Activated CD4-positive, alpha-beta memory T cell treated with anti-CD3 and anti-CD28 coated beads, Interleukin-2, amount 10 ng/mL, durations not matched to agents 7 days and 5 days (primary cell): ENCODE results near the gene LDLRAD4. TPM values are rescaled to one million over a fixed set of nuclear protein-coding genes. Genes with fewer than 3 reads are reported as not detected.
"Not testable (repeated sequence)": the region's sequence is repeated elsewhere in the genome, so short reads cannot be mapped to it uniquely, and the experiment has no call there.

Experiments
- CTCF ChIA-PET: fragments of 350-600 bp; sonication (Branson Sonifier 250); formaldehyde crosslinking; loops from one replicate; lab custom pipeline; 2021; ENCODE audit warnings: antibody characterized with exemption, inconsistent platforms; lab: Charles Lee
- POLR2A ChIA-PET: fragments of 350-600 bp; sonication (Branson Sonifier 250); formaldehyde crosslinking; loops from one replicate; lab custom pipeline; 2021; ENCODE audit warnings: antibody characterized with exemption; lab: Charles Lee
- DNase-seq: peaks from one replicate; pipeline ENCODE4 v3.0.0-alpha.2; 2020
- H3K27ac Mint-ChIP-seq: one replicate; pipeline ENCODE4 v1.8.0; 2021; ENCODE audit warnings: mild to moderate bottlenecking, mixed read lengths
- H3K27me3 Mint-ChIP-seq: one replicate; pipeline ENCODE4 v1.8.0; 2021; ENCODE audit warnings: mixed read lengths
- H3K36me3 Mint-ChIP-seq: one replicate; pipeline ENCODE4 v1.8.0; 2021; ENCODE audit warnings: low read depth, mixed read lengths
- H3K4me1 Mint-ChIP-seq: one replicate; pipeline ENCODE4 v1.8.0; 2021; ENCODE audit warnings: mixed read lengths
- H3K4me3 Mint-ChIP-seq: one replicate; pipeline ENCODE4 v1.8.0; 2021; ENCODE audit warnings: mild to moderate bottlenecking, mixed read lengths
- H3K9me3 Mint-ChIP-seq: one replicate; pipeline ENCODE4 v1.8.0; 2021; ENCODE audit warnings: mixed read lengths
- total RNA-seq, 2 experiments: library from RNA; stranded (reverse); gene quantifications; one replicate each; pipeline ENCODE4 v1.2.3, GENCODE V29; 2021

The LDLRAD4 gene
- total RNA-seq, 2 experiments from 2014 or later: 19.1 to 22.4 TPM

- no peak for DNase-seq
Measured at GRCh38 chr18:13680612-13681011, 462.1 kb downstream of the LDLRAD4 start.

GRCh38 chr18:13681701-13682100 is 463.1 kb downstream of the LDLRAD4 start:
- POLR2A ChIA-PET: no interaction called here
- no peak for DNase-seq

More at GRCh38 chr18:13680612-13681011, 462.1 kb downstream of the LDLRAD4 start:
- Mint-ChIP-seq H3K36me3 (peaks cover 7% of the 10 kb centered on the region), H3K4me3 (no peak overlapping the region), H3K27ac (no peak overlapping the region), H3K9me3 (no peaks in the 10 kb centered on the region), H3K4me1 (peaks cover 5% of the 10 kb centered on the region), H3K27me3 (no peaks in the 10 kb centered on the region)
- POLR2A ChIA-PET: no interaction called here
- CTCF ChIA-PET: no interaction called here

DNA sequence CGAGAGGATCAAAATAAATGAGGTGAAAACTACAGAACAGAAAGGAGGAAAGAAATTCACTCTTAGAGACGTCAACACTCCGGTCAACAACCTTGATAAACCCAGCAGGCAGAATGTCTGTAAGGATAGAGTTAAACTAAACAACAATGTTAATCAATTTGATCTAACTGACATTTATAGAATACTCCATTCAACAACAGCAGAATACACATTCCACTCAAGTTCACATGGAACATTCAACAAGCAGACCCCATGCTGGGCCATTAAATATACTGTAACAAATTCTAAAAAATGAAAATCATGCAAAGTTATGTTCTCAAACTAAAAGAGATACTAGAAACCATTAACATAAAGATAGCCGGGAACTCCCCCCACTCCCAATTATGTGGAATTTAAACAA is 466.0 kb downstream of the LDLRAD4 start:
- Mint-ChIP-seq H3K4me3 (no peak overlapping the region), H3K27me3 (no peaks in the 10 kb centered on the region), H3K4me1 (no peaks in the 10 kb centered on the region), H3K9me3 (no peaks in the 10 kb centered on the region), H3K36me3 (peaks cover 19% of the 10 kb centered on the region), H3K27ac (no peak overlapping the region)
- DNase-seq: no peak
- ChIA-PET CTCF (no interaction called here), POLR2A (no interaction called here)

More at GRCh38 chr18:13681701-13682100, 463.1 kb downstream of the LDLRAD4 start:
- CTCF ChIA-PET: no interaction called here
- H3K4me3 Mint-ChIP-seq: no peak overlapping the region
- peaks cover 5% of the 10 kb centered on the region for H3K4me1 Mint-ChIP-seq
- no peaks in the 10 kb centered on the region for H3K27me3 Mint-ChIP-seq
- H3K27ac Mint-ChIP-seq: no peak overlapping the region
- peaks cover 7% of the 10 kb centered on the region for H3K36me3 Mint-ChIP-seq
- no peaks in the 10 kb centered on the region for H3K9me3 Mint-ChIP-seq

DNA sequence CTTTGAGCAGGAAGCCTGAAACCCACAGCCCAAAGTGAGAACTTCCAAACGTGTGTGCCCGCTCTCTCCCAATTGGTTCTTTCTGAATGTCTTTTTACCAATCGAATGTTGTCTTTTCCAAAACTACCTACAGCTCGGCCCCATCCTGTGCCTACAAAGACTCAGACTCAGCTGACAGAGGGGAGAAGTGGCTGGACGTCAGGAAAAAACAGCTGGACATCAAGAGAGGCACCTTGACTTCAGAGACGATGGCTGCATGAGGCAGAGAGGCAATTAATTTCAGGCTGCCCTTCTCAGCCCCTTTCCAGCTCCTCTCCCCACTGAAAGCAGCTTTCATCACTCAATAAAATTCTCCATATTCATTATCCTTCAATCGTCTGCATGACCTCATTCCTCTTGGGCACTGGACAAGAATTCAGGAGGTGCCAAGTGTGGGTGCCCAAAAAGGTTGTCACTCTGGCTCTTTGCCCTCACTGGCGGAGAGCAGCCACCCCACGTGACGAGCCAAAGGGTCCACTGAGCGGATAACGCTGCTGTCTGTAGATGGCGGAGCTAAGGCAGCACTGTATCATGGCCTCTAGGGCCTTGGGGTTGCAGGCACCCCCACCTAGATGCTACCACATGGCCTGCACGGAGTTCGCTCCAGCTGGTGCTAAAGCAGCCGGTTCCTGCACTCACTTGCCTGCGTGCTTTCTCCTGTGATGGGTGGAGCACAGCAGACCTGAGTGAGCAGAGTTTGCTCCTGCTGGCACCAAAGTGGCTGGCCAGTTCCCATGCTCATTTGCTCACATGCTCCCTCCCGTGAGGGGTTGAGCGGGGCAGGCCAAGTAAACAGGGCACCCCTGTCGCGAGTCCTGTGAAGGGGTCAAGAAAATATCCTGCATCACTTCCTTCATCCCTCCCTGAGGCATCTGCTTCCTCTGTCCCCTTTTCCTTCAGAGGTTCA is 469.9 kb downstream of the LDLRAD4 start:
- H3K4me1 Mint-ChIP-seq: no peaks in the 10 kb centered on the region
- no peaks in the 10 kb centered on the region for H3K27me3 Mint-ChIP-seq
- POLR2A ChIA-PET: interaction anchor here (0.6 kb wide), 1 partner anchor 9 kb away, joined by 4 read pairs; no protein-coding TSS in a partner anchor
- H3K27ac Mint-ChIP-seq: no peak overlapping the region
- H3K9me3 Mint-ChIP-seq: peaks cover 11% of the 10 kb centered on the region
- CTCF ChIA-PET: no interaction called here
- no peak for DNase-seq
- H3K4me3 Mint-ChIP-seq: no peak overlapping the region
- H3K36me3 Mint-ChIP-seq: peaks cover 27% of the 10 kb centered on the region

GRCh38 chr18:13690060-13690459 is 471.5 kb downstream of the LDLRAD4 start:
- Mint-ChIP-seq H3K9me3 (peaks cover 17% of the 10 kb centered on the region), H3K36me3 (peaks cover 30% of the 10 kb centered on the region)
- H3K27me3 Mint-ChIP-seq, POLR2A ChIA-PET, H3K4me1 Mint-ChIP-seq, CTCF ChIA-PET, H3K27ac Mint-ChIP-seq, DNase-seq, H3K4me3 Mint-ChIP-seq: not testable (repeated sequence)

- CTCF ChIA-PET, H3K4me3 Mint-ChIP-seq, H3K27me3 Mint-ChIP-seq, POLR2A ChIA-PET, H3K4me1 Mint-ChIP-seq, H3K27ac Mint-ChIP-seq, DNase-seq: not testable (repeated sequence)
- Mint-ChIP-seq H3K36me3 (peaks cover 43% of the 10 kb centered on the region), H3K9me3 (peaks cover 30% of the 10 kb centered on the region)
Measured at GRCh38 chr18:13695337-13695736, 476.8 kb downstream of the LDLRAD4 start.

- Mint-ChIP-seq H3K4me3 (no peak overlapping the region), H3K4me1 (peaks cover 2% of the 10 kb centered on the region), H3K36me3 (peaks cover 56% of the 10 kb centered on the region), H3K9me3 (peaks cover 36% of the 10 kb centered on the region), H3K27ac (no peak overlapping the region), H3K27me3 (no peaks in the 10 kb centered on the region)
- no peak for DNase-seq
- ChIA-PET CTCF (no interaction called here), POLR2A (no interaction called here)
Measured at GRCh38 chr18:13696961-13697360, 478.4 kb downstream of the LDLRAD4 start.

GRCh38 chr18:13700153-13700552 is 481.6 kb downstream of the LDLRAD4 start:
- ChIA-PET POLR2A (no interaction called here), CTCF (no interaction called here)
- Mint-ChIP-seq H3K9me3 (peaks cover 42% of the 10 kb centered on the region), H3K4me3 (no peak overlapping the region), H3K27me3 (no peaks in the 10 kb centered on the region), H3K27ac (no peak overlapping the region), H3K4me1 (peaks cover 2% of the 10 kb centered on the region), H3K36me3 (peaks cover 61% of the 10 kb centered on the region)
- DNase-seq: no peak

Other genes with a start within 250 kb of the LDLRAD4 start
- gene CEP192, start 227.4 kb upstream of the LDLRAD4 start, total RNA-seq: 10 to 100 TPM; 42.6 to 46.1 TPM